Endothelial cell of umbilical vein (primary cell): ENCODE results near the gene LSM7. TPM values are rescaled to one million over a fixed set of nuclear protein-coding genes. Genes with fewer than 3 reads are reported as not detected.

Experiments used
- BruUV-seq: library from RNA; stranded (reverse); fragments of 400-500 nt; replicated peaks from 2 replicates; lab custom pipeline; 2021; lab: Mats Ljungman, UMichigan
- CTCF ChIA-PET: fragments of 300-600, 350-600 bp; sonication (Branson Sonifier 250); formaldehyde crosslinking; loops from one replicate; lab custom pipeline; 2021; ENCODE audit warnings: antibody characterized with exemption, inconsistent platforms; lab: Charles Lee
- POLR2A ChIA-PET: fragments of 300-600, 350-600 bp; sonication (Branson Sonifier 250); formaldehyde crosslinking; loops from one replicate; lab custom pipeline; 2021; ENCODE audit warnings: antibody characterized with exemption, inconsistent platforms; lab: Charles Lee
- DNase-seq: peaks from one replicate; pipeline ENCODE4 v3.0.0-alpha.2; 2011; ENCODE audit warnings: low read depth, low spot score
- FAIRE-seq: peaks from 2 replicates; lab custom pipeline; 2011; peaks lifted over from hg19 to GRCh38; lab: Jason Lieb, UNC
- H2AFZ ChIP-seq: 2 replicates; pipeline ENCODE4 v1.6.0; 2012; ENCODE audit warnings: low read depth, low read length, control low read depth, inconsistent platforms
- H3K27ac ChIP-seq: 2 replicates; pipeline ENCODE4 v1.5.1; 2011; ENCODE audit warnings: low read depth, mild to moderate bottlenecking, control low read depth, low read length, moderate library complexity; ENCODE audit not compliant: insufficient read depth
- H3K27me3 ChIP-seq, 2 experiments: 2 replicates each; pipeline versions ENCODE4 v1.6.0 to v1.6.1; 2011; ENCODE audit warnings: low read length in 2 of 2, mixed read lengths in 1 of 2; ENCODE audit not compliant: control insufficient read depth in 2 of 2, insufficient read depth in 2 of 2
- H3K36me3 ChIP-seq, 2 experiments: 2 replicates in 1 of 2; 3 replicates in 1 of 2; pipeline ENCODE4 v1.5.1; 2011; ENCODE audit warnings: low read length in 2 of 2, mild to moderate bottlenecking in 1 of 2, moderate library complexity in 1 of 2; ENCODE audit not compliant: control insufficient read depth in 2 of 2, insufficient read depth in 2 of 2; ENCODE audit errors: extremely low read depth in 1 of 2
- H3K4me1 ChIP-seq: 3 replicates; pipeline ENCODE4 v1.5.1; 2011; ENCODE audit warnings: mild to moderate bottlenecking, low read length; ENCODE audit not compliant: control insufficient read depth, insufficient read depth; ENCODE audit errors: extremely low read depth
- H3K4me2 ChIP-seq: 2 replicates; pipeline ENCODE4 v1.6.1; 2011; ENCODE audit warnings: low read length, control low read depth, mixed read lengths; ENCODE audit not compliant: insufficient read depth
- H3K4me3 ChIP-seq, 3 experiments: fragments of 200-600 bp in 1 of 3; sonication (generic), shearing (Covaris generic) in 1 of 3; replicated peaks in 1 of 3; 2 replicates each; pipeline ENCODE4 v1.5.1; 2011 to 2016; ENCODE audit warnings: control low read depth in 3 of 3, low read length in 3 of 3, mild to moderate bottlenecking in 2 of 3, inconsistent platforms in 1 of 3, low read depth in 1 of 3, moderate library complexity in 1 of 3; ENCODE audit not compliant: insufficient read depth in 1 of 3
- H3K79me2 ChIP-seq: 2 replicates; pipeline ENCODE4 v1.6.0; 2012; ENCODE audit warnings: low read length, inconsistent platforms; ENCODE audit not compliant: control insufficient read depth, insufficient read depth
- H3K9ac ChIP-seq: replicated peaks from 2 replicates; pipeline ENCODE3; 2011; ENCODE audit warnings: low read length, control low read depth; ENCODE audit not compliant: insufficient read depth; ENCODE audit errors: extremely low read depth
- H3K9me1 ChIP-seq: replicated peaks from 3 replicates; pipeline ENCODE4 v1.6.0; 2011; ENCODE audit warnings: mild to moderate bottlenecking, low read length; ENCODE audit not compliant: control insufficient read depth, insufficient read depth; ENCODE audit errors: extremely low read depth
- H3K9me3 ChIP-seq: replicated peaks from 2 replicates; pipeline ENCODE4 v1.5.1; 2012; ENCODE audit warnings: low read length, inconsistent platforms; ENCODE audit not compliant: control insufficient read depth, insufficient read depth
- H4K20me1 ChIP-seq: replicated peaks from 2 replicates; pipeline ENCODE3; 2011; ENCODE audit warnings: mild to moderate bottlenecking, low read length; ENCODE audit not compliant: control insufficient read depth, insufficient read depth; ENCODE audit errors: extremely low read depth
- CTCF ChIP-seq, 2 donors: IDR thresholded peaks; 1 replicate in 1 of 2; 2 replicates in 1 of 2; pipeline ENCODE4 v1.5.1; 2011; ENCODE audit warnings: low read length in 2 of 2, mild to moderate bottlenecking in 2 of 2, moderate library complexity in 2 of 2, control low read depth in 1 of 2, inconsistent platforms in 1 of 2, low read depth in 1 of 2; ENCODE audit not compliant: insufficient read depth in 1 of 2; ENCODE audit errors: extremely low read depth in 1 of 2
- EZH2 ChIP-seq: IDR thresholded peaks from 2 replicates; pipeline ENCODE4 v1.6.1; 2012; ENCODE audit warnings: borderline replicate concordance, low read depth, mild to moderate bottlenecking, moderate library complexity, low read length, inconsistent platforms; ENCODE audit not compliant: severe bottlenecking
- FOS ChIP-seq: IDR thresholded peaks from 2 replicates; pipeline ENCODE4 v1.6.1; 2011; ENCODE audit warnings: mild to moderate bottlenecking, low read length, moderate library complexity, borderline replicate concordance; ENCODE audit not compliant: insufficient read depth
- GATA2 ChIP-seq: IDR thresholded peaks from 2 replicates; pipeline ENCODE4 v1.7.0; 2011; ENCODE audit warnings: low read depth, mild to moderate bottlenecking, moderate library complexity, mixed read lengths, low read length; ENCODE audit not compliant: insufficient read length, insufficient read depth
- JUN ChIP-seq: IDR thresholded peaks from 2 replicates; pipeline ENCODE4 v1.6.1; 2011; ENCODE audit warnings: borderline replicate concordance, low read depth; ENCODE audit not compliant: insufficient read length, insufficient read depth
- MAX ChIP-seq: IDR thresholded peaks from 2 replicates; pipeline ENCODE4 v1.6.1; 2011; ENCODE audit not compliant: insufficient read depth, insufficient read length
- MYC ChIP-seq: IDR thresholded peaks from one replicate; pipeline ENCODE4 v1.6.1; 2011; ENCODE audit warnings: mild to moderate bottlenecking, low read depth, low read length
- POLR2A ChIP-seq: IDR thresholded peaks from 2 replicates; pipeline ENCODE4 v1.6.1; 2012; ENCODE audit warnings: low read depth, mild to moderate bottlenecking, control low read depth, low read length
- POLR2AphosphoS5 ChIP-seq: IDR thresholded peaks from 2 replicates; pipeline ENCODE4 v1.6.1; 2012; ENCODE audit warnings: low read depth, mild to moderate bottlenecking, control low read depth, low read length, moderate library complexity; ENCODE audit not compliant: insufficient read depth
- dilution Hi-C: fragments of 300-500 bp; cut with MboI; formaldehyde crosslinking; loops from one replicate; pipeline ENCODE4 v1.15.0; 2019; ENCODE audit warnings: low sequenced_read_pairs; ENCODE audit not compliant: extremely low pct_ligation_motif_present
- intact Hi-C: fragments of 100-400 bp; cut with micrococcal nuclease; formaldehyde crosslinking; loops from one replicate; pipeline ENCODE4 v1.10.0; 2022
- polyA plus RNA-seq, 4 experiments: library from polyadenylated mRNA; depleted of rRNA in 3 of 4; stranded (reverse) in 3 of 4; unstranded in 1 of 4; fragments of >200 nt; gene quantifications; 2 replicates each; pipeline versions ENCODE4 v1.2.1 to v1.2.3, GENCODE V29; 2011 to 2012; ENCODE audit warnings: missing spikeins in 1 of 4
- total RNA-seq: library from RNA; stranded (reverse); gene quantifications from 2 replicates; pipeline ENCODE4 v1.2.3, GENCODE V29; 2021

LSM7 gene
- total and polyA plus RNA-seq, 2 donors (not counting 3 experiments of a cell fraction or from before 2014, with no cell fraction given), result 124 to 673 TPM

- Histone ChIP-seq H2AFZ (no peak overlapping the region), H3K4me2 (peak overlapping the region; percentile 80), H3K9me3 (no peaks in the 10 kb centered on the region), H3K27ac (no peak overlapping the region), H3K79me2 (peaks cover 50% of the 10 kb centered on the region), H3K4me3 (peak overlapping the region; percentile 68 to 94 (median 87)), H4K20me1 (no peaks in the 10 kb centered on the region), H3K36me3 (peaks cover 0 to 3% of the 10 kb centered on the region in 2 experiments), H3K4me1 (peaks cover 15% of the 10 kb centered on the region), H3K27me3 (no peaks in the 10 kb centered on the region), H3K9me1 (no peaks in the 10 kb centered on the region), H3K9ac (peak overlapping the region; percentile 76)
- dilution Hi-C loops, result no loop called here
- FAIRE-seq, result no peak
- POLR2A ChIA-PET, result no interaction called here
- no peak for DNase-seq
- CTCF ChIA-PET, result no interaction called here
- BruUV-seq, result no TSS peak
- TF ChIP-seq POLR2A (no peak), JUN (no peak), POLR2AphosphoS5 (no peak), MYC (no peak), CTCF (IDR thresholded peaks at IDR 0.05; ENCODE audit: extremely low read depth in 1 of 2, insufficient read depth in 1 of 2, low read depth in 1 of 2, low read length in 2 of 2) (no peak), EZH2 (no peak), GATA2 (no peak), FOS (no peak), MAX (no peak)
- intact Hi-C loops, result loop anchor here (5.0 kb wide), 1 partner anchor 42 kb away; no protein-coding TSS in a partner anchor
These were observed 1.1 kb upstream of the LSM7 start for GRCh38 chr19:2329501-2329916.
